ENCODE data around the gene PLCD3. TPM values are rescaled to one million over a fixed set of nuclear protein-coding genes. Genes with fewer than 3 reads are reported as not detected.

The PLCD3 gene
- total and polyA plus RNA-seq, 9 of the 15 experiments (the other 6 are each of a cell fraction or from before 2014, with no cell fraction given) = 0.20 to 22.6 (median 7.5) TPM

DNA sequence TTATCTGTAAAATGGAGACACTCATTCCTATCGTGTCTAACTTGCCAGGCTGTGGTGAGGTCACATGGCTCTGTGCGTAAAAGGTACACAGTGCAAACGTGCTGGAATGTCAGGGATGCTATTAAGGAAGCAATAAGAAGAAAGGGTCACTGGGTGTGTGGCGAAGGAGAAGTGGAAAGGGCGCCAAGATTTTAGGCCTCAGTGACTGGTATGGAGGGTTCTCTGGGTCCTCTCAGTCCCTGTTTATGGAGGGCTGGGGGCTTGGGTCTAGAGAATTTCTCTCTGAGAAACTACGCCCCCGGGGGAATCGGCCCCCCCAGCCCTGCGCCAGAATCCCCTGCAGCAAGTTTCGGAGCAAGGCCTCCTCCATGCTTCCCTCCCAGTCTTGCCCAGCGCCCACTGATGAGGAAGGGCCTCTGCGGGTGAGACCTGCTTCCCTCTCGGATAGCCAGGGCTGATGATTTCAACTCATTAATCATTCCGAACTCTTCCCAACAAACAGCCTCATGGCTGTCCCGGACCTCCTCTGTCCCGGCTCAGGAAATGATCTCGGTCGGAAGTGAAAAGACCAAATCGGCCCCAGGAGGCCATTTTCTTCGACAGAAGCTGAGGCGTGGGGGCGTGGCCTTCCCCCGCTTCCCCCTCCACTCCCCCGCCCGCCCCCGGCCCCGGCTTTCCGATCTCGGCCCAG, 14.7 kb upstream of the PLCD3 start (continued):
- TF ChIP-seq, protein P1, sequence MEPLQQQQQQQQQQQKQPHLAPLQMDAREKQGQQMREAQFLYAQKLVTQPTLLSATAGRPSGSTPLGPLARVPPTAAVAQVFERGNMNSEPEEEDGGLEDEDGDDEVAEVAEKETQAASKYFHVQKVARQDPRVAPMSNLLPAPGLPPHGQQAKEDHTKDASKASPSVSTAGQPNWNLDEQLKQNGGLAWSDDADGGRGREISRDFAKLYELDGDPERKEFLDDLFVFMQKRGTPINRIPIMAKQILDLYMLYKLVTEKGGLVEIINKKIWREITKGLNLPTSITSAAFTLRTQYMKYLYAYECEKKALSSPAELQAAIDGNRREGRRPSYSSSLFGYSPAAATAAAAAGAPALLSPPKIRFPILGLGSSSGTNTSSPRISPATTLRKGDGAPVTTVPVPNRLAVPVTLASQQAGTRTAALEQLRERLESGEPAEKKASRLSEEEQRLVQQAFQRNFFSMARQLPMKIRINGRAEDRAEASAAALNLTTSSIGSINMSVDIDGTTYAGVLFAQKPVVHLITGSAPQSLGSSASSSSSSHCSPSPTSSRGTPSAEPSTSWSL (CRISPR knock-in tag; IDR thresholded peaks at IDR 0.05; ENCODE audit: borderline replicate concordance) = no peak
- TF ChIP-seq HNRNPL (IDR thresholded peaks at IDR 0.05; ENCODE audit: low read depth, low read length) = no peak
- TF ChIP-seq, protein P2, sequence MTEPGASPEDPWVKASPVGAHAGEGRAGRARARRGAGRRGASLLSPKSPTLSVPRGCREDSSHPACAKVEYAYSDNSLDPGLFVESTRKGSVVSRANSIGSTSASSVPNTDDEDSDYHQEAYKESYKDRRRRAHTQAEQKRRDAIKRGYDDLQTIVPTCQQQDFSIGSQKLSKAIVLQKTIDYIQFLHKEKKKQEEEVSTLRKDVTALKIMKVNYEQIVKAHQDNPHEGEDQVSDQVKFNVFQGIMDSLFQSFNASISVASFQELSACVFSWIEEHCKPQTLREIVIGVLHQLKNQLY (CRISPR knock-in tag; conservative IDR thresholded peaks at IDR 0.05) = no peak; a peak in 1 of 4 replicates
- 0 out of 2 replicates have a peak, but pooled peaks have one; percentile 34 for TF ChIP-seq ZNF12 (CRISPR knock-in tag; IDR thresholded peaks at IDR 0.05)
- no peak for TF ChIP-seq CBX8 (IDR thresholded peaks at IDR 0.05; ENCODE audit: borderline replicate concordance, extremely low read depth, low read depth, low read length, poor library complexity, severe bottlenecking)
- TF ChIP-seq, protein P3, sequence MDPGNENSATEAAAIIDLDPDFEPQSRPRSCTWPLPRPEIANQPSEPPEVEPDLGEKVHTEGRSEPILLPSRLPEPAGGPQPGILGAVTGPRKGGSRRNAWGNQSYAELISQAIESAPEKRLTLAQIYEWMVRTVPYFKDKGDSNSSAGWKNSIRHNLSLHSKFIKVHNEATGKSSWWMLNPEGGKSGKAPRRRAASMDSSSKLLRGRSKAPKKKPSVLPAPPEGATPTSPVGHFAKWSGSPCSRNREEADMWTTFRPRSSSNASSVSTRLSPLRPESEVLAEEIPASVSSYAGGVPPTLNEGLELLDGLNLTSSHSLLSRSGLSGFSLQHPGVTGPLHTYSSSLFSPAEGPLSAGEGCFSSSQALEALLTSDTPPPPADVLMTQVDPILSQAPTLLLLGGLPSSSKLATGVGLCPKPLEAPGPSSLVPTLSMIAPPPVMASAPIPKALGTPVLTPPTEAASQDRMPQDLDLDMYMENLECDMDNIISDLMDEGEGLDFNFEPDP (CRISPR knock-in tag; IDR thresholded peaks at IDR 0.05) = no peak
- TF ChIP-seq, protein P4, sequence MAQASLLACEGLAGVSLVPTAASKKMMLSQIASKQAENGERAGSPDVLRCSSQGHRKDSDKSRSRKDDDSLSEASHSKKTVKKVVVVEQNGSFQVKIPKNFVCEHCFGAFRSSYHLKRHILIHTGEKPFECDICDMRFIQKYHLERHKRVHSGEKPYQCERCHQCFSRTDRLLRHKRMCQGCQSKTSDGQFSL (CRISPR knock-in tag; IDR thresholded peaks at IDR 0.05) = no peak
- TF ChIP-seq, protein P4 (tag; IDR thresholded peaks at IDR 0.05) = peak; percentile 58 to 75; a peak in 2 of 4 replicates
- TF ChIP-seq, protein P5, sequence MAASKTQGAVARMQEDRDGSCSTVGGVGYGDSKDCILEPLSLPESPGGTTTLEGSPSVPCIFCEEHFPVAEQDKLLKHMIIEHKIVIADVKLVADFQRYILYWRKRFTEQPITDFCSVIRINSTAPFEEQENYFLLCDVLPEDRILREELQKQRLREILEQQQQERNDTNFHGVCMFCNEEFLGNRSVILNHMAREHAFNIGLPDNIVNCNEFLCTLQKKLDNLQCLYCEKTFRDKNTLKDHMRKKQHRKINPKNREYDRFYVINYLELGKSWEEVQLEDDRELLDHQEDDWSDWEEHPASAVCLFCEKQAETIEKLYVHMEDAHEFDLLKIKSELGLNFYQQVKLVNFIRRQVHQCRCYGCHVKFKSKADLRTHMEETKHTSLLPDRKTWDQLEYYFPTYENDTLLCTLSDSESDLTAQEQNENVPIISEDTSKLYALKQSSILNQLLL (CRISPR knock-in tag; IDR thresholded peaks at IDR 0.05; ENCODE audit: borderline replicate concordance) = no peak
- no peak; the same call in 1 of the 2 replicates for TF ChIP-seq ZNF707 (CRISPR knock-in tag; conservative IDR thresholded peaks at IDR 0.05)
- TF ChIP-seq SPI1 (IDR thresholded peaks at IDR 0.05; ENCODE audit: borderline replicate concordance, low read depth, low read length) = 0 out of 2 replicates have a peak, but pooled peaks have one; percentile 4
- no peak for TF ChIP-seq TCF7 (IDR thresholded peaks at IDR 0.05; ENCODE audit: borderline replicate concordance)
- TF ChIP-seq NRF1 (conservative IDR thresholded peaks at IDR 0.05 in 1 of 2, IDR thresholded peaks at IDR 0.05 in 1 of 2) = no peak
- 0 out of 2 replicates have a peak, but pooled peaks have one; percentile 67 for TF ChIP-seq PHB (CRISPR knock-in tag; IDR thresholded peaks at IDR 0.05)
- TF ChIP-seq KDM2B (CRISPR knock-in tag; IDR thresholded peaks at IDR 0.05) = no peak
- no peak for TF ChIP-seq LARP7 (IDR thresholded peaks at IDR 0.05)
- no peak for TF ChIP-seq TAL1 (IDR thresholded peaks at IDR 0.05)
- TF ChIP-seq CREB1 (IDR thresholded peaks at IDR 0.05) = no peak
- peak; percentile 19; the same call in 1 of the 2 replicates for TF ChIP-seq CREB1 (CRISPR knock-in tag; IDR thresholded peaks at IDR 0.05)
- no peak for TF ChIP-seq SP2 (IDR thresholded peaks at IDR 0.05; ENCODE audit: extremely low read depth, low read depth, low read length, poor library complexity, severe bottlenecking)
- TF ChIP-seq BHLHE40 (IDR thresholded peaks at IDR 0.05; ENCODE audit: low read length) = peak; percentile 89
- no peak for TF ChIP-seq POU5F1 (IDR thresholded peaks at IDR 0.05; ENCODE audit: borderline replicate concordance, low read depth, low read length, partially characterized antibody)

Data from K562 (cell line).